ENCODE data around the gene CCDC85A. TPM values are rescaled to one million over a fixed set of nuclear protein-coding genes. Genes with fewer than 3 reads are reported as not detected.

The CCDC85A gene
- total RNA-seq, 1 experiment from 2014 or later, result 1.1 TPM

- CTCF ChIA-PET, result no interaction called here
- no peak for ATAC-seq
- Histone ChIP-seq H2AFZ (ENCODE audit: low read length) (no peak overlapping the region), H3K4me2 (ENCODE audit: low read length) (no peak overlapping the region), H3F3A (ENCODE audit: low read length, unreplicated experiment) (no peaks in the 10 kb centered on the region), H3K79me2 (ENCODE audit: low read length) (no peaks in the 10 kb centered on the region), H3K9ac (ENCODE audit: low read length) (no peak overlapping the region), H3K9me2 (replicated peaks; ENCODE audit: low read length) (no peaks in the 10 kb centered on the region), H3K27ac (ENCODE audit: low read length) (no peak overlapping the region), H3K4me1 (ENCODE audit: insufficient read depth, low read length) (no peaks in the 10 kb centered on the region), H4K20me1 (ENCODE audit: low read length) (no peaks in the 10 kb centered on the region), H3K36me3 (ENCODE audit: low read depth, low read length) (no peaks in the 10 kb centered on the region), H3K27me3 (ENCODE audit: low read length) (peaks cover 35% of the 10 kb centered on the region), H3K9me3 (ENCODE audit: low read length) (no peaks in the 10 kb centered on the region), H3K4me3 (ENCODE audit: low read length) (no peak overlapping the region)
- no peak for DNase-seq
- intact Hi-C loops (cut with micrococcal nuclease), result no loop called here
- BruUV-seq (replicated peaks), result no TSS peak
- TF ChIP-seq EZH2 (IDR thresholded peaks at IDR 0.05; ENCODE audit: low read length, unreplicated experiment) (no peak), EZH2phosphoT487 (IDR thresholded peaks at IDR 0.05; ENCODE audit: borderline replicate concordance, low read length) (no peak)
- TF ChIP-seq, protein P1, sequence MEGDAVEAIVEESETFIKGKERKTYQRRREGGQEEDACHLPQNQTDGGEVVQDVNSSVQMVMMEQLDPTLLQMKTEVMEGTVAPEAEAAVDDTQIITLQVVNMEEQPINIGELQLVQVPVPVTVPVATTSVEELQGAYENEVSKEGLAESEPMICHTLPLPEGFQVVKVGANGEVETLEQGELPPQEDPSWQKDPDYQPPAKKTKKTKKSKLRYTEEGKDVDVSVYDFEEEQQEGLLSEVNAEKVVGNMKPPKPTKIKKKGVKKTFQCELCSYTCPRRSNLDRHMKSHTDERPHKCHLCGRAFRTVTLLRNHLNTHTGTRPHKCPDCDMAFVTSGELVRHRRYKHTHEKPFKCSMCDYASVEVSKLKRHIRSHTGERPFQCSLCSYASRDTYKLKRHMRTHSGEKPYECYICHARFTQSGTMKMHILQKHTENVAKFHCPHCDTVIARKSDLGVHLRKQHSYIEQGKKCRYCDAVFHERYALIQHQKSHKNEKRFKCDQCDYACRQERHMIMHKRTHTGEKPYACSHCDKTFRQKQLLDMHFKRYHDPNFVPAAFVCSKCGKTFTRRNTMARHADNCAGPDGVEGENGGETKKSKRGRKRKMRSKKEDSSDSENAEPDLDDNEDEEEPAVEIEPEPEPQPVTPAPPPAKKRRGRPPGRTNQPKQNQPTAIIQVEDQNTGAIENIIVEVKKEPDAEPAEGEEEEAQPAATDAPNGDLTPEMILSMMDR (conservative IDR thresholded peaks at IDR 0.05; ENCODE audit: low read depth, low read length), result no peak
- POLR2A ChIA-PET (ENCODE audit: unreplicated experiment), result no interaction called here
Observed at GRCh38 chr2:56248965-56249742, 65.4 kb downstream of the CCDC85A start.

DNA sequence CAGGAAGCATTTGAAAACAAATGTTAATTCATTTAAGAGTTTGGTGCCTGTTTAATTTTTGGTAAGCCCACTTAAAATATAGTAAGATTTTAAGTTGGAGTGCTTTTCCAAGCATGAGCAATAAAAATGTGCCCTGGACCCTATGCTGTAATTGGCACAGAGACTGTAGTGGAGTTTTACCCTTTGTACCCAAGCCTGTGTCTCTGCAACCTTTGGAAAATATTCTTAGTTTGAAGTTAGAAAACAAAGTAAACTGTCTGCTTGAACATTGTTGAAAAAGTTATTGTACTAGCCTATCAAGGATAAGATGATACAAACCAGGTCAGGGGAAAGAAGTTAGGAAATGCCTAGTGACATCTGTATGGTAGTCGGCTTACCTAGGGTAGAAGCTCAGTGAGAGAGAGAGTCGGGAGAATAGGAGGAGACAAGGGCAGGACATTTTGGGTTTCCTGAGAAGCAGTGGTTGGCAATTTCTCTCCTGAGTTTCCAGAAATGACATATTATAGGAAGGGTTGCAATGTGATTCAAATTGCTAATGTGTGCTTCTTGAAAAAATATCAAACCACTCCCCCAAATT lies 66.5 kb downstream of the CCDC85A start:
- ChIA-PET POLR2A (ENCODE audit: unreplicated experiment) (no interaction called here), CTCF (no interaction called here)
- no TSS peak for BruUV-seq (replicated peaks)
- ATAC-seq (no peak), DNase-seq (no peak)
- Histone ChIP-seq H3K4me1 (ENCODE audit: insufficient read depth, low read length) (no peaks in the 10 kb centered on the region), H3K36me3 (ENCODE audit: low read depth, low read length) (no peaks in the 10 kb centered on the region), H3K9me3 (ENCODE audit: low read length) (no peaks in the 10 kb centered on the region), H3K27ac (ENCODE audit: low read length) (no peak overlapping the region), H4K20me1 (ENCODE audit: low read length) (no peaks in the 10 kb centered on the region), H3K9ac (ENCODE audit: low read length) (no peak overlapping the region), H3K4me3 (ENCODE audit: low read length) (no peak overlapping the region), H3F3A (ENCODE audit: low read length, unreplicated experiment) (no peaks in the 10 kb centered on the region), H3K79me2 (ENCODE audit: low read length) (no peaks in the 10 kb centered on the region), H3K27me3 (ENCODE audit: low read length) (peaks cover 37% of the 10 kb centered on the region), H3K4me2 (ENCODE audit: low read length) (no peak overlapping the region), H3K9me2 (replicated peaks; ENCODE audit: low read length) (no peaks in the 10 kb centered on the region), H2AFZ (ENCODE audit: low read length) (no peak overlapping the region)
- TF ChIP-seq, protein P1 (conservative IDR thresholded peaks at IDR 0.05; ENCODE audit: low read depth, low read length), result no peak
- TF ChIP-seq EZH2phosphoT487 (IDR thresholded peaks at IDR 0.05; ENCODE audit: borderline replicate concordance, low read length) (no peak), EZH2 (IDR thresholded peaks at IDR 0.05; ENCODE audit: low read length, unreplicated experiment) (no peak)
- intact Hi-C loops (cut with micrococcal nuclease), result no loop called here

DNA sequence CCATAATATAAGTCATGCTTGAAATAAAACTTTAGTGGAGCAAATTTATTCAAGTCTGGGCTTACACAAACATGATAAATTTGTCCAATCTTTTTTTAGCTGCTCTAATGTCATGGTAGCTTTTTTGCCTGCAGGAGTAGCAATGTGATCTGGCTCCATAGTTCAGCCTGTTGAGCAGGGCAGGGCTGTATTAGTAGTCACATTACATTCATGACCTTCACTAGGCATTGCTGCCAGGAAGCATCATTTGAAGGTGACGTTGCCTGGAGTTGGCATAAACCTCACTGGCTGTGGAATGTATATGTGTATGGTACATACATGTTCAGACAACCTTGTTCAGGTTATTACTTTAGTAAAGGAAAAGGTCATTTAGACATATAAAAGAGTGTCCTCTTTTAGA lies 76.6 kb downstream of the CCDC85A start:
- TF ChIP-seq, protein P1 (conservative IDR thresholded peaks at IDR 0.05; ENCODE audit: low read depth, low read length), result no peak
- TF ChIP-seq EZH2phosphoT487 (IDR thresholded peaks at IDR 0.05; ENCODE audit: borderline replicate concordance, low read length) (no peak), EZH2 (IDR thresholded peaks at IDR 0.05; ENCODE audit: low read length, unreplicated experiment) (no peak)
- no peak overlapping the region for H2AFZ ChIP-seq (ENCODE audit: low read length)
- H3K9me2 ChIP-seq (replicated peaks; ENCODE audit: low read length), result no peaks in the 10 kb centered on the region
- no peak overlapping the region for H3K4me3 ChIP-seq (ENCODE audit: low read length)
- POLR2A ChIA-PET (ENCODE audit: unreplicated experiment), result no interaction called here
- no peaks in the 10 kb centered on the region for H3K79me2 ChIP-seq (ENCODE audit: low read length)
- intact Hi-C loops (cut with micrococcal nuclease), result no loop called here
- H3K9me3 ChIP-seq (ENCODE audit: low read length), result no peaks in the 10 kb centered on the region
- no peak overlapping the region for H3K9ac ChIP-seq (ENCODE audit: low read length)
- no peaks in the 10 kb centered on the region for H4K20me1 ChIP-seq (ENCODE audit: low read length)
- BruUV-seq (replicated peaks), result no TSS peak
- CTCF ChIA-PET, result no interaction called here
- no peak overlapping the region for H3K27ac ChIP-seq (ENCODE audit: low read length)
- peaks cover 23% of the 10 kb centered on the region; the same call in 1 of the 2 replicates for H3K27me3 ChIP-seq (ENCODE audit: low read length)
- H3K4me2 ChIP-seq (ENCODE audit: low read length), result no peak overlapping the region
- H3F3A ChIP-seq (ENCODE audit: low read length, unreplicated experiment), result no peaks in the 10 kb centered on the region
- H3K4me1 ChIP-seq (ENCODE audit: insufficient read depth, low read length), result no peaks in the 10 kb centered on the region
- ATAC-seq, result no peak
- no peak for DNase-seq
- no peaks in the 10 kb centered on the region for H3K36me3 ChIP-seq (ENCODE audit: low read depth, low read length)
